Calu3 (cell line): Measurements from ENCODE around the gene LHFPL6. TPM values are rescaled to one million over a fixed set of nuclear protein-coding genes. Genes with fewer than 3 reads are reported as not detected.

ENCODE experiments used
- BruUV-seq: library from RNA; stranded (reverse); fragments of 400-500 nt; replicated peaks from 2 replicates; lab custom pipeline; 2021; lab: Mats Ljungman, UMichigan
- CTCF ChIA-PET: fragments of 300-600 bp; sonication (Branson Sonifier 250); formaldehyde crosslinking; loops from one replicate; lab custom pipeline; 2022; ENCODE audit warnings: antibody characterized with exemption; lab: Charles Lee
- DNase-seq: peaks from one replicate; pipeline ENCODE4 v3.0.0; 2022
- H3K27ac Mint-ChIP-seq: one replicate; pipeline ENCODE4 v1.8.0; 2022; ENCODE audit warnings: mixed read lengths; ENCODE audit not compliant: unreplicated experiment
- H3K27me3 Mint-ChIP-seq: one replicate; pipeline ENCODE4 v1.8.0; 2022; ENCODE audit warnings: mixed read lengths; ENCODE audit not compliant: unreplicated experiment
- H3K36me3 Mint-ChIP-seq: one replicate; pipeline ENCODE4 v1.8.0; 2022; ENCODE audit warnings: mild to moderate bottlenecking, moderate library complexity, mixed read lengths; ENCODE audit not compliant: insufficient read depth, unreplicated experiment
- H3K4me1 Mint-ChIP-seq: one replicate; pipeline ENCODE4 v1.8.0; 2022; ENCODE audit warnings: mild to moderate bottlenecking, low read depth, mixed read lengths; ENCODE audit not compliant: unreplicated experiment
- H3K4me3 Mint-ChIP-seq: one replicate; pipeline ENCODE4 v1.8.0; 2022; ENCODE audit warnings: mild to moderate bottlenecking, low read depth, moderate library complexity, mixed read lengths; ENCODE audit not compliant: unreplicated experiment
- H3K9me3 Mint-ChIP-seq: one replicate; pipeline ENCODE4 v1.8.0; 2022; ENCODE audit warnings: low read depth, mixed read lengths; ENCODE audit not compliant: unreplicated experiment
- intact Hi-C: fragments of 100-400 bp; cut with micrococcal nuclease; formaldehyde crosslinking; loops from one replicate; pipeline ENCODE4 v1.10.0; 2022; ENCODE audit not compliant: unreplicated experiment
- total RNA-seq: library from RNA; stranded (reverse); gene quantifications from 2 replicates; pipeline ENCODE4 v1.2.3, GENCODE V29; 2022
- TF ChIP-seq, protein P1 (sequence below): fragments of 200-600 bp; IDR thresholded peaks from one replicate; pipeline ENCODE4 v1.8.0; 2022; ENCODE audit warnings: antibody characterized with exemption; ENCODE audit not compliant: unreplicated experiment

The LHFPL6 gene
- total RNA-seq, 1 experiment from 2014 or later: not detected

DNA sequence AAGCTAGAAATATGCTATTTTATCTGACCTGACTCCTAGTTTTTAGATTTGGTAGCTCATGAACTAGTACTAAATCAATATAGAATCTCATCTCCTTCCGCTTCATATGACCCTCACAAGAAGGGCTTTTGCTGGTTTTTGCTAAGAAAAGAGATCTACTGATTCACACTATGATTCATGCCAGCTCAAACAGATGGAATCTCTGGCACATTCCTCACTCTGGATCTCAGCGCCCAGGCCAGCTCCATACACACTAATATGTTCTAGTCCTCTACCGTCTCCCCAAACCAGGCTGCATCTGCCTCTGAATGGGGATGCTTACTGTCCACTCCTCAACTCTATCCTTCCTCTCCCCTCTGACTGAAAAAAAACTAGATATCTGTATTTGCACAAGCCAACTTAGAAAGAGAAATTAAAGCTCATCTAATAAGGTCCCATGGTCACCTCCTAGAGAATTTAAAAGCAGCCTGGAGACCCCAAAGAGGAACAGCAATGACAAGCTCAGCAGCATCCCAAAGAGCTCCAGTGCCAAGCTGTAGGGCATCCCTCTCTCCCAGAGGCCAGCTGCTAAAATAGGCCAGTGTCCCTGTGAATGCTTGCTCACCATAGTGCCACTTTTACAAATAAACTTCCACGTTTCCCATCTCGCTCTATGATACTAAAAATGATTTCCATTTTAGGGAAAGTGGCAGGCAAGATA, 74.9 kb downstream of the LHFPL6 start:
- DNase-seq: no peak
- CTCF ChIA-PET: no interaction called here
- TF ChIP-seq, protein P1, sequence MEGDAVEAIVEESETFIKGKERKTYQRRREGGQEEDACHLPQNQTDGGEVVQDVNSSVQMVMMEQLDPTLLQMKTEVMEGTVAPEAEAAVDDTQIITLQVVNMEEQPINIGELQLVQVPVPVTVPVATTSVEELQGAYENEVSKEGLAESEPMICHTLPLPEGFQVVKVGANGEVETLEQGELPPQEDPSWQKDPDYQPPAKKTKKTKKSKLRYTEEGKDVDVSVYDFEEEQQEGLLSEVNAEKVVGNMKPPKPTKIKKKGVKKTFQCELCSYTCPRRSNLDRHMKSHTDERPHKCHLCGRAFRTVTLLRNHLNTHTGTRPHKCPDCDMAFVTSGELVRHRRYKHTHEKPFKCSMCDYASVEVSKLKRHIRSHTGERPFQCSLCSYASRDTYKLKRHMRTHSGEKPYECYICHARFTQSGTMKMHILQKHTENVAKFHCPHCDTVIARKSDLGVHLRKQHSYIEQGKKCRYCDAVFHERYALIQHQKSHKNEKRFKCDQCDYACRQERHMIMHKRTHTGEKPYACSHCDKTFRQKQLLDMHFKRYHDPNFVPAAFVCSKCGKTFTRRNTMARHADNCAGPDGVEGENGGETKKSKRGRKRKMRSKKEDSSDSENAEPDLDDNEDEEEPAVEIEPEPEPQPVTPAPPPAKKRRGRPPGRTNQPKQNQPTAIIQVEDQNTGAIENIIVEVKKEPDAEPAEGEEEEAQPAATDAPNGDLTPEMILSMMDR: no peak
- Mint-ChIP-seq H3K4me3 (no peak overlapping the region), H3K27me3 (peaks cover 14% of the 10 kb centered on the region), H3K4me1 (no peaks in the 10 kb centered on the region), H3K36me3 (no peaks in the 10 kb centered on the region), H3K27ac (no peak overlapping the region), H3K9me3 (no peaks in the 10 kb centered on the region)
- BruUV-seq: no TSS peak
- intact Hi-C loops: no loop called here

DNA sequence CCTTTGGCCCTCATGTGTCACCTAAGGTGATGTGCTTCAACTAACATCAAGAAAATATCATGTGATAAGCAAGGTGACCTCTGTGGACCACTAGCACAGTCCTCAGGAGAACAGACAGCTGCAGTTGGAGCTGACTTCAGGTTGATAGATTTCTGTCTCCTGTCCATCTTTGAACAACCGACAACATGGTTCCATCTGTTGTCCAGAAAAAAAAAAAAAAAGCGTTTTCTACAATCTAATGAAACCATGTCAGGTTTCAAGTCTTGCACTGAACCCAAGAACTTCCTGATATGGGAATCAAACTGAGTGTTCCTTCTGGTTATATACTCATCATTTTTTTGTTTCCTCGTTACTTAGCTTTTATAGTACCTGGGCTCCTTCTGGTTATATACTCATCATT, 75.7 kb downstream of the LHFPL6 start:
- intact Hi-C loops: no loop called here
- CTCF ChIA-PET: no interaction called here
- H3K9me3 Mint-ChIP-seq: no peaks in the 10 kb centered on the region
- H3K4me1 Mint-ChIP-seq: no peaks in the 10 kb centered on the region
- H3K36me3 Mint-ChIP-seq: no peaks in the 10 kb centered on the region
- no peak overlapping the region for H3K4me3 Mint-ChIP-seq
- DNase-seq: no peak
- TF ChIP-seq, protein P1: no peak
- BruUV-seq: no TSS peak
- H3K27me3 Mint-ChIP-seq: peaks cover 10% of the 10 kb centered on the region
- H3K27ac Mint-ChIP-seq: no peak overlapping the region

DNA sequence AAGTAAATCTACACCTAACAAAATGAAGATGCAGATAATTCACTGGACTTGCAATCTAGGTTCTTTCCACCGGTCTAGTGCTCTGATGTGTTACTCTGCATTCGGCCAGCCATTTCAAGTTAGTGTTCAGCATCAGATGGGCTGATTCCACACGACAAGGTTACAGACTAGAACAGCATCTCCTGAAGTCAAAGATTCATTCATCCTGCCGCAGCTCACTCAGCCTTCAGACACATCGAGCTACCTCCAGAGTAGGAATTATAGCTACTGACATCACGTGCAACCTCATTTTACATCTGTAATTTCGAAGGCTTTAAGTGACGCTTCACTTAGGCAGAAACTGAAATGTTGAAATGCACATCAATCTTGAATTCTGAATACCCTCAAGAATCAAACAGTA, 76.5 kb downstream of the LHFPL6 start:
- H3K27me3 Mint-ChIP-seq: peaks cover 2% of the 10 kb centered on the region

DNA sequence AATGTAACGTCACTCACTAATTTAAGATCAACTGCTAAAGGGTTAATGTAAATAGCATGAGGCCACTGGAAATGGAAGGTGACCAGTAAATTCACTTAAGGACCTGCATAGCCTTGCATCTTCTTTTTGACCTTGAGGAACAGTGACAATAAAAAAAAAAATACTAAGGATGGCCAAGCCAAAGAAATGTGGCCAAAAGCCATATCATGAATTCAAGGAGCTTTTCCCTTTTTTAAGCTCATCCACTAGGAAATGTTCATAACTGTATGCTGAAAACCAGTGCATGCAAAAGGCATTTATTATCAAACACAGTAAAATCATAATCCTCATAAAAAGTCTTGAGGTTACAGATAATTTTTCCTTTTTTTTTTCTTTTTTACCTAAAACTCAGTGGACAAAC, 77.5 kb downstream of the LHFPL6 start:
- BruUV-seq: no TSS peak
- no peaks in the 10 kb centered on the region for H3K27me3 Mint-ChIP-seq
- no peaks in the 10 kb centered on the region for H3K9me3 Mint-ChIP-seq
- TF ChIP-seq, protein P1: no peak
- intact Hi-C loops: no loop called here
- no peaks in the 10 kb centered on the region for H3K4me1 Mint-ChIP-seq
- H3K4me3 Mint-ChIP-seq: no peak overlapping the region
- DNase-seq: no peak
- CTCF ChIA-PET: interaction anchor here (0.6 kb wide), 1 partner anchor 41 kb away, joined by 3 read pairs; no protein-coding TSS in a partner anchor
- no peaks in the 10 kb centered on the region for H3K36me3 Mint-ChIP-seq
- H3K27ac Mint-ChIP-seq: no peak overlapping the region

More for the DNA sequence above, 76.5 kb downstream of the LHFPL6 start:
- no TSS peak for BruUV-seq
- no peaks in the 10 kb centered on the region for H3K4me1 Mint-ChIP-seq
- TF ChIP-seq, protein P1: no peak
- intact Hi-C loops: no loop called here
- H3K27ac Mint-ChIP-seq: no peak overlapping the region
- CTCF ChIA-PET: no interaction called here
- no peak for DNase-seq
- H3K9me3 Mint-ChIP-seq: no peaks in the 10 kb centered on the region
- no peak overlapping the region for H3K4me3 Mint-ChIP-seq
- no peaks in the 10 kb centered on the region for H3K36me3 Mint-ChIP-seq
